ENCODE measurements around the gene IL1RAP. TPM values are rescaled to one million over a fixed set of nuclear protein-coding genes. Genes with fewer than 3 reads are reported as not detected.
A peak's percentile ranks its signal among the peaks of the same experiment; 100 is the strongest.

IL1RAP gene
- total RNA-seq, 1 donor: 14.6 TPM

- DNase-seq (ENCODE audit: low read depth): no peak
- H3K4me3 ChIP-seq (ENCODE audit: low read depth, low read length): no peak overlapping the region
- no peak for TF ChIP-seq CTCF (IDR thresholded peaks at IDR 0.05; ENCODE audit: insufficient read depth, low read length)
Measured at GRCh38 chr3:190690246-190690645, 176.4 kb downstream of the IL1RAP start.

- no peak overlapping the region for H3K4me3 ChIP-seq (ENCODE audit: low read depth, low read length)
- DNase-seq (ENCODE audit: low read depth): no peak
- no peak for TF ChIP-seq CTCF (IDR thresholded peaks at IDR 0.05; ENCODE audit: insufficient read depth, low read length)
Measured at GRCh38 chr3:190692256-190692655, 178.4 kb downstream of the IL1RAP start.

GRCh38 chr3:190694335-190695001 is 180.6 kb downstream of the IL1RAP start:
- no peak overlapping the region for H3K4me3 ChIP-seq (ENCODE audit: low read depth, low read length)
- no peak for DNase-seq (ENCODE audit: low read depth)
- no peak for TF ChIP-seq CTCF (IDR thresholded peaks at IDR 0.05; ENCODE audit: insufficient read depth, low read length)

GRCh38 chr3:190695225-190695624 is 181.3 kb downstream of the IL1RAP start:
- no peak for DNase-seq (ENCODE audit: low read depth)
- TF ChIP-seq CTCF (IDR thresholded peaks at IDR 0.05; ENCODE audit: insufficient read depth, low read length): no peak
- no peak overlapping the region for H3K4me3 ChIP-seq (ENCODE audit: low read depth, low read length)

- TF ChIP-seq CTCF (IDR thresholded peaks at IDR 0.05; ENCODE audit: insufficient read depth, low read length): no peak
- DNase-seq (ENCODE audit: low read depth): no peak
- no peak overlapping the region for H3K4me3 ChIP-seq (ENCODE audit: low read depth, low read length)
Measured at GRCh38 chr3:190695994-190696393, 182.1 kb downstream of the IL1RAP start.

- DNase-seq (ENCODE audit: low read depth): peak; percentile 71
- H3K4me3 ChIP-seq (ENCODE audit: low read depth, low read length): no peak overlapping the region
- peak; percentile 58 for TF ChIP-seq CTCF (IDR thresholded peaks at IDR 0.05; ENCODE audit: insufficient read depth, low read length)
Measured at GRCh38 chr3:190696777-190697501, 183.1 kb downstream of the IL1RAP start.
